PC-9 (cell line): ENCODE results near the gene HSPA1B.

ENCODE experiments used
- CTCF ChIP-seq: fragments of 200-600 bp; sonication (generic); conservative IDR thresholded peaks from 2 replicates; pipeline ENCODE4 v1.6.1; 2017; ENCODE audit warnings: mixed run types, antibody characterized with exemption, mild to moderate bottlenecking, moderate library complexity
- EZH2 ChIP-seq: fragments of 200-600 bp; sonication (generic); IDR thresholded peaks from 2 replicates; pipeline ENCODE4 v1.8.0; 2017; ENCODE audit warnings: antibody characterized with exemption, low read depth

GRCh38 chr6:31838968-31839367 lies 11.4 kb downstream of the HSPA1B start:
- TF ChIP-seq CTCF (no peak), EZH2 (no peak)
